Lung (tissue), 12 donors: ENCODE measurements around the gene KANSL3. TPM values are rescaled to one million over a fixed set of nuclear protein-coding genes. Genes with fewer than 3 reads are reported as not detected.

Experiments
- ATAC-seq: fragments of 200-7000 bp; cut with Tn5 transposase; one replicate; pipeline ENCODE4 v1.9.1; 2020; ENCODE audit warnings: moderate number of reproducible peaks; ENCODE audit not compliant: insufficient read depth, low FRiP score
- DNase-seq, 3 donors: peaks; one replicate each; pipeline ENCODE4 v3.0.0-alpha.2; 2013 to 2017
- H3K27ac ChIP-seq, 2 donors: one replicate each; pipeline ENCODE4 v1.5.1; 2013; ENCODE audit warnings: mild to moderate bottlenecking in 2 of 2, moderate library complexity in 2 of 2, control low read depth in 1 of 2, inconsistent platforms in 1 of 2, low read depth in 1 of 2, low read length in 1 of 2
- H3K27me3 ChIP-seq, 3 donors: one replicate each; pipeline ENCODE4 v1.5.1; 2013; ENCODE audit warnings: low read length in 2 of 3; ENCODE audit not compliant: control insufficient read depth in 3 of 3, insufficient read depth in 3 of 3
- H3K36me3 ChIP-seq, 4 donors: one replicate each; pipeline ENCODE4 v1.5.1; 2013; ENCODE audit warnings: low read length in 4 of 4, mild to moderate bottlenecking in 1 of 4, moderate library complexity in 1 of 4; ENCODE audit not compliant: control insufficient read depth in 4 of 4, insufficient read depth in 4 of 4
- H3K4me1 ChIP-seq, 5 donors: one replicate each; pipeline ENCODE4 v1.5.1; 2013; ENCODE audit warnings: low read length in 5 of 5, mild to moderate bottlenecking in 2 of 5, moderate library complexity in 1 of 5; ENCODE audit not compliant: control insufficient read depth in 5 of 5, insufficient read depth in 5 of 5
- H3K4me3 ChIP-seq: one replicate; pipeline ENCODE4 v1.5.1; 2013; ENCODE audit warnings: mild to moderate bottlenecking, control low read depth, moderate library complexity
- H3K9ac ChIP-seq, 2 donors: one replicate each; pipeline ENCODE4 v1.5.1; 2013; ENCODE audit warnings: low read length in 2 of 2, control low read depth in 1 of 2; ENCODE audit not compliant: insufficient read depth in 1 of 2
- H3K9me3 ChIP-seq, 4 donors: one replicate each; pipeline ENCODE4 v1.5.1; 2013; ENCODE audit warnings: low read length in 3 of 4, mild to moderate bottlenecking in 1 of 4, moderate library complexity in 1 of 4; ENCODE audit not compliant: control insufficient read depth in 4 of 4, insufficient read depth in 3 of 4
- CTCF ChIP-seq: IDR thresholded peaks from 2 replicates; pipeline ENCODE4 v1.5.1; 2012; ENCODE audit warnings: mild to moderate bottlenecking; ENCODE audit errors: control extremely low read depth, extremely low read depth
- WGBS, 2 donors: extraction: QIAGEN DNeasy Blood & Tissue Kit; methylation state at CpG; one replicate each; pipeline ENCODE4 v1.1.7; 2013; 5-methylcytosine and 5-hydroxymethylcytosine counted together
- polyA plus RNA-seq, 2 donors: library from polyadenylated mRNA; stranded (reverse); fragments of 200-250 nt; gene quantifications; one replicate each; pipeline ENCODE4 v1.2.1, GENCODE V29; 2013
- total RNA-seq, 2 donors: library from RNA; depleted of rRNA in 1 of 2; stranded (reverse); fragments of >200 nt in 1 of 2; gene quantifications; one replicate each; pipeline ENCODE4 v1.2.1, GENCODE V29; 2014 to 2021
- donor health status: control.
- donor health status: control.
- donor health status: Bipolar disorder and iron deficiency.
- donor health status: healthy.
- donor health status: DM: yes; HTN: yes; CAD: no.

Gene KANSL3
- total and polyA plus RNA-seq, 4 donors = 16.7 to 91.4 (median 33.6) TPM

GRCh38 chr2:96602330-96602823 lies 35.7 kb downstream of the KANSL3 start:
- Histone ChIP-seq H3K9me3 (no peaks in the 10 kb centered on the region), H3K27me3 (no peaks in the 10 kb centered on the region), H3K9ac (no peak overlapping the region), H3K4me3 (no peak overlapping the region), H3K4me1 (no peaks in the 10 kb centered on the region), H3K27ac (no peak overlapping the region), H3K36me3 (peaks cover 47 to 56% (median 49%) of the 10 kb centered on the region in 4 donors)
- WGBS, 2 donors = 100% methylated on average over 2 of the region's 2 CpGs
- no peak for DNase-seq
- no peak for ATAC-seq
- no peak for TF ChIP-seq CTCF

GRCh38 chr2:96601382-96602292 lies 36.5 kb downstream of the KANSL3 start:
- no peaks in the 10 kb centered on the region for H3K9me3 ChIP-seq
- no peak overlapping the region for H3K9ac ChIP-seq
- no peak for TF ChIP-seq CTCF
- no peak for ATAC-seq
- WGBS, 2 donors = 88 to 93% methylated on average over 8 of the region's 8 CpGs
- no peak for DNase-seq
- no peaks in the 10 kb centered on the region for H3K27me3 ChIP-seq
- H3K36me3 ChIP-seq = peaks cover 42 to 53% (median 44%) of the 10 kb centered on the region in 4 donors
- H3K4me3 ChIP-seq = no peak overlapping the region
- peaks cover 0 to 2% (median 0%) of the 10 kb centered on the region in 5 donors for H3K4me1 ChIP-seq
- no peak overlapping the region for H3K27ac ChIP-seq

GRCh38 chr2:96599941-96600340 lies 38.2 kb downstream of the KANSL3 start:
- Histone ChIP-seq H3K27me3 (no peaks in the 10 kb centered on the region), H3K4me1 (peaks cover 0 to 3% (median 0%) of the 10 kb centered on the region in 5 donors), H3K9me3 (no peaks in the 10 kb centered on the region), H3K27ac (no peak overlapping the region), H3K36me3 (peaks cover 35 to 52% (median 44%) of the 10 kb centered on the region in 4 donors), H3K9ac (no peak overlapping the region), H3K4me3 (no peak overlapping the region)
- whole genome bisulfite sequencing, 2 donors = 88 to 91% methylated on average over 2 of the region's 2 CpGs
- ATAC-seq (no peak), DNase-seq (no peak)
- no peak for TF ChIP-seq CTCF
